GM18951 (cell line): Measurements from ENCODE around the gene SPOCD1.

Experiments
- POLR2A ChIP-seq: IDR thresholded peaks from 4 replicates; pipeline ENCODE4 v1.6.1; 2011; ENCODE audit warnings: mild to moderate bottlenecking; ENCODE audit not compliant: insufficient read length, insufficient read depth; ENCODE audit errors: extremely low read depth
- in situ Hi-C: fragments of 300-500 bp; cut with MboI; formaldehyde crosslinking; loops from one replicate; pipeline ENCODE4 v1.12.0; 2022; ENCODE audit warnings: low sequenced_read_pairs, mixed read lengths, inconsistent platforms; ENCODE audit not compliant: unreplicated experiment

The SPOCD1 gene

GRCh38 chr1:31786366-31787060 lies 29.3 kb downstream of the SPOCD1 start:
- TF ChIP-seq POLR2A: no peak
- in situ Hi-C loops: loop anchor here (5.0 kb wide), 1 partner anchor 119 kb away; no protein-coding TSS in a partner anchor

- in situ Hi-C loops: loop anchor here (5.0 kb wide), 1 partner anchor 119 kb away; no protein-coding TSS in a partner anchor
- TF ChIP-seq POLR2A: no peak
Measured at GRCh38 chr1:31785947-31786290, 29.9 kb downstream of the SPOCD1 start.

GRCh38 chr1:31785020-31785946 lies 30.5 kb downstream of the SPOCD1 start:
- in situ Hi-C loops: loop anchor here (5.0 kb wide), 1 partner anchor 118 kb away; no protein-coding TSS in a partner anchor
- no peak for TF ChIP-seq POLR2A

- TF ChIP-seq POLR2A: no peak
- in situ Hi-C loops: loop anchor here (5.0 kb wide), 1 partner anchor 117 kb away; no protein-coding TSS in a partner anchor
Measured at GRCh38 chr1:31784356-31785019, 31.3 kb downstream of the SPOCD1 start.

- TF ChIP-seq POLR2A: no peak
- in situ Hi-C loops: no loop called here
Measured at GRCh38 chr1:31783846-31784245, 32.0 kb downstream of the SPOCD1 start.

GRCh38 chr1:31782421-31783410 lies 33.1 kb downstream of the SPOCD1 start:
- in situ Hi-C loops: no loop called here
- no peak for TF ChIP-seq POLR2A

GRCh38 chr1:31781756-31782371 lies 34.0 kb downstream of the SPOCD1 start:
- no peak for TF ChIP-seq POLR2A
- in situ Hi-C loops: no loop called here

- no peak for TF ChIP-seq POLR2A
- in situ Hi-C loops: no loop called here
Measured at GRCh38 chr1:31781138-31781755, 34.6 kb downstream of the SPOCD1 start.

- in situ Hi-C loops: no loop called here
- TF ChIP-seq POLR2A: no peak
Measured at GRCh38 chr1:31780632-31781031, 35.2 kb downstream of the SPOCD1 start.

GRCh38 chr1:31779687-31780086 lies 36.1 kb downstream of the SPOCD1 start:
- no peak for TF ChIP-seq POLR2A
- in situ Hi-C loops: no loop called here

GRCh38 chr1:31778763-31779488 lies 36.9 kb downstream of the SPOCD1 start:
- in situ Hi-C loops: no loop called here
- no peak for TF ChIP-seq POLR2A
